GM12873 (cell line): ENCODE measurements around the gene SASS6.

Experiments used
- TF ChIP-seq, protein P1 (sequence below): IDR thresholded peaks from 2 replicates; pipeline ENCODE4 v1.5.1; 2012; ENCODE audit warnings: low read depth, mild to moderate bottlenecking, moderate library complexity, low read length, control low read depth; ENCODE audit not compliant: insufficient read depth; ENCODE audit errors: missing control alignments

Gene SASS6

GRCh38 chr1:100115524-100115923 is 17.2 kb downstream of the SASS6 start:
- TF ChIP-seq, protein P1, sequence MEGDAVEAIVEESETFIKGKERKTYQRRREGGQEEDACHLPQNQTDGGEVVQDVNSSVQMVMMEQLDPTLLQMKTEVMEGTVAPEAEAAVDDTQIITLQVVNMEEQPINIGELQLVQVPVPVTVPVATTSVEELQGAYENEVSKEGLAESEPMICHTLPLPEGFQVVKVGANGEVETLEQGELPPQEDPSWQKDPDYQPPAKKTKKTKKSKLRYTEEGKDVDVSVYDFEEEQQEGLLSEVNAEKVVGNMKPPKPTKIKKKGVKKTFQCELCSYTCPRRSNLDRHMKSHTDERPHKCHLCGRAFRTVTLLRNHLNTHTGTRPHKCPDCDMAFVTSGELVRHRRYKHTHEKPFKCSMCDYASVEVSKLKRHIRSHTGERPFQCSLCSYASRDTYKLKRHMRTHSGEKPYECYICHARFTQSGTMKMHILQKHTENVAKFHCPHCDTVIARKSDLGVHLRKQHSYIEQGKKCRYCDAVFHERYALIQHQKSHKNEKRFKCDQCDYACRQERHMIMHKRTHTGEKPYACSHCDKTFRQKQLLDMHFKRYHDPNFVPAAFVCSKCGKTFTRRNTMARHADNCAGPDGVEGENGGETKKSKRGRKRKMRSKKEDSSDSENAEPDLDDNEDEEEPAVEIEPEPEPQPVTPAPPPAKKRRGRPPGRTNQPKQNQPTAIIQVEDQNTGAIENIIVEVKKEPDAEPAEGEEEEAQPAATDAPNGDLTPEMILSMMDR: no peak

DNA sequence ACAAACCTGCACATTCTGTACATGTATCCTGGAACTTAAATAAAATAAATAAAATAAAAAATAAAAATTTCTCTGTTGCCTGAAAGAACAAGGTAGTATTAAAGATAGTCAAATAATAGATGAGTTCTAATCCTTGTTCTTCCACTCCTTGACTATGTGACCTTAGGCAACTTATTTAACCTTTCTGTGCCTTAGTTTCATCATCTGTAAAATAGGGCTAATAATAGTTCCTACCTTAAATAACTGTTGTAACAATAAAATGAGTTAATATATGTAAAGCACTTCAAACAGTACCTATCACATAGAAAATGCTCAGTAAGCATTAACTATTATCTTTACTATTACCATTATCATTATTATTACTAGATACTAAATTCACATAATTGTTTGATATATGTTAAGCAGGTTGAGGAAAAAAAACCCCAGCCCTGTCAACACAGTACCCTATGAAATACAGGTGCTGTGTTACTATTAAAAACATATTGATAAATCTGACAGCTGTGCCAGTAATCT is 23.1 kb downstream of the SASS6 start:
- TF ChIP-seq, protein P1: no peak

GRCh38 chr1:100107696-100108095 is 25.0 kb downstream of the SASS6 start:
- TF ChIP-seq, protein P1: no peak

GRCh38 chr1:100101564-100101963 is 31.2 kb downstream of the SASS6 start:
- TF ChIP-seq, protein P1: no peak

GRCh38 chr1:100100202-100100601 is 32.5 kb downstream of the SASS6 start:
- TF ChIP-seq, protein P1: no peak

DNA sequence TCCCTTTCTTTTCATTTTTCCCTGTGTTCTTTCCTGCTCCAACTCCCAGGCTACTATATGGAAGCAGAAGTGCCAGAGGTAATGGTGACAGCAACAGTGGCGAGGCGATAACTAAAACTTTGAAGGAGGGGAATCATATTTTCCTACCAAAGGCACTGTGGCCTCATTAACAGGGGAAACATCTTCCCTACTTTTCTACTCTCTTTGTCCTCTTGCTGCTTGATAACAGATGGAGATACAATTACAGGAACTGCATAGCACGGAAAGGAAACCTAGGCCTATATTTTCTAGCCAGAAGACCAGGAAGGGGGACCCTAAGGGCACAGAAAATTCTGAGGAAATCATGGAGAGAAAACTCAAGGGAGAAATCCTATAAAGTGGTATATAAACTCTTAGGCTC is 42.3 kb downstream of the SASS6 start:
- TF ChIP-seq, protein P1: no peak

DNA sequence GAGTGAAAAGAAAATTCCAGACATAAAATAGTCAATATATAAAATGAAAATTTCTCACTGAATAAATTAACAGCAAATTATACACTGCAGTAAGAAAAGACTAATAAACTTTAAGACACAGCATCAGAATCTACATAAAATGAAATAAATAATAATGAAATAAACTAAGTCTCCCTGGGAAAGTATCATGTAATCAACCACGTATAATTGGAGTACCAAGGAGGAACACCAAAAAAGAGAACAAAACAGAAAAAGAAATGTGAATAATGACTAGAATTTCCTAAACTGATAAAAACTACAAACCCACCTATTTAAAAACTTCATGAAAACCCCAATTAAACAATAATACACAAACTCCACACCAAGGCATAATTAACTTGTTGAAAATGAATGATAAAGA is 43.6 kb downstream of the SASS6 start:
- TF ChIP-seq, protein P1: no peak
